Activated B cell treated with CpG ODN at 0.5 μM for 24 hours (primary cell): ENCODE results near the gene MEGF10. TPM values are rescaled to one million over a fixed set of nuclear protein-coding genes. Genes with fewer than 3 reads are reported as not detected.
"Not testable (repeated sequence)": the region's sequence is repeated elsewhere in the genome, so short reads cannot be mapped to it uniquely, and the experiment has no call there.

Source experiments
- ATAC-seq: fragments of 200-7000 bp; cut with Tn5 transposase; one replicate; pipeline ENCODE4 v1.10.0; 2021; ENCODE audit warnings: low read depth, mild to moderate bottlenecking, moderate library complexity
- CTCF ChIA-PET: fragments of 350-600 bp; sonication (Branson Sonifier 250); formaldehyde crosslinking; loops from one replicate; lab custom pipeline; 2021; ENCODE audit warnings: antibody characterized with exemption; lab: Charles Lee
- POLR2A ChIA-PET: fragments of 350-600 bp; sonication (Branson Sonifier 250); formaldehyde crosslinking; loops from one replicate; lab custom pipeline; 2021; ENCODE audit warnings: antibody characterized with exemption; lab: Charles Lee
- DNase-seq: peaks from one replicate; pipeline ENCODE4 v3.0.0; 2022
- H3K27ac Mint-ChIP-seq: one replicate; pipeline ENCODE4 v1.8.0; 2020; ENCODE audit warnings: mixed read lengths
- H3K27me3 Mint-ChIP-seq: one replicate; pipeline ENCODE4 v1.8.0; 2021; ENCODE audit warnings: mixed read lengths
- H3K36me3 Mint-ChIP-seq: one replicate; pipeline ENCODE4 v1.8.0; 2021; ENCODE audit warnings: low read depth, mixed read lengths
- H3K4me1 Mint-ChIP-seq: one replicate; pipeline ENCODE4 v1.8.0; 2021; ENCODE audit warnings: mixed read lengths
- H3K4me3 Mint-ChIP-seq: one replicate; pipeline ENCODE4 v1.8.0; 2020; ENCODE audit warnings: mild to moderate bottlenecking, mixed read lengths
- H3K9me3 Mint-ChIP-seq: one replicate; pipeline ENCODE4 v1.8.0; 2020; ENCODE audit warnings: mixed read lengths
- CTCF ChIP-seq: fragments of 200-600 bp; IDR thresholded peaks from one replicate; pipeline ENCODE4 v1.8.0; 2022; ENCODE audit warnings: antibody characterized with exemption, mild to moderate bottlenecking
- intact Hi-C: fragments of 100-400 bp; cut with micrococcal nuclease; formaldehyde crosslinking; loops from one replicate; pipeline ENCODE4 v1.15.1; 2024
- total RNA-seq: library from RNA; stranded (reverse); gene quantifications from 2 replicates; pipeline ENCODE4 v1.2.3, GENCODE V29; 2022

MEGF10 gene
- total RNA-seq, 1 donor from 2014 or later = not detected

DNA sequence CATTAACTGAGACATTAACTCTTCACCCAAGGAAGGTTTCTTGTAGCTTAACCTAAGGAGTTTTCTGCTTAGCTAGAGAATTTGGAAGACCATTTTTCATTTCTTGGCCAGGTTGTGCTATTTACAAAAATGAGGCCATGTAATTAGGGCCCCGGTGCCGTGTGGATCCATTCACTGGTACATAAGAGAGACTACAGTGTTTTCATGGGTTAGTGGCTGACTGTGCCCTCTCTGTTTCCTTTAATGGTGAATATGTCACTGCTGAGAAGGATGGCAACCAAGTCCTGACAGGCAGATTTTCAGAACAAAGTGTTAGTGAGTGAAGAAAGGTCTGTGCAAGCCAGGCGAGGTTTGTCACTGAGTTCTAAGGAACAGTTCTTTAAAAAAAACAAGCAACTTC lies 15.4 kb downstream of the MEGF10 start:
- H3K27ac Mint-ChIP-seq = no peak overlapping the region
- no peaks in the 10 kb centered on the region for H3K9me3 Mint-ChIP-seq
- no peak for ATAC-seq

GRCh38 chr5:127306647-127307046 lies 16.1 kb downstream of the MEGF10 start:
- no peaks in the 10 kb centered on the region for H3K36me3 Mint-ChIP-seq
- no peak overlapping the region for H3K27ac Mint-ChIP-seq
- H3K4me1 Mint-ChIP-seq = no peaks in the 10 kb centered on the region
- ATAC-seq (no peak), DNase-seq (no peak)
- ChIA-PET CTCF (interaction anchor here (1.2 kb wide), 1 partner anchor 187 kb away, joined by 3 read pairs; no protein-coding TSS in a partner anchor), POLR2A (no interaction called here)
- H3K27me3 Mint-ChIP-seq = peaks cover 15% of the 10 kb centered on the region
- H3K4me3 Mint-ChIP-seq = no peak overlapping the region
- H3K9me3 Mint-ChIP-seq = no peaks in the 10 kb centered on the region
- TF ChIP-seq CTCF = no peak
- intact Hi-C loops = no loop called here

More for the DNA sequence above, 15.4 kb downstream of the MEGF10 start:
- no peak overlapping the region for H3K4me3 Mint-ChIP-seq
- intact Hi-C loops = no loop called here
- CTCF ChIA-PET = interaction anchor here (2.7 kb wide), 1 partner anchor 8 kb away, joined by 10 read pairs; no protein-coding TSS in a partner anchor
- H3K4me1 Mint-ChIP-seq = no peaks in the 10 kb centered on the region
- POLR2A ChIA-PET = no interaction called here
- TF ChIP-seq CTCF = no peak
- no peak for DNase-seq
- peaks cover 16% of the 10 kb centered on the region for H3K27me3 Mint-ChIP-seq
- H3K36me3 Mint-ChIP-seq = no peaks in the 10 kb centered on the region

GRCh38 chr5:127307868-127308267 lies 17.3 kb downstream of the MEGF10 start:
- Mint-ChIP-seq H3K27ac (no peak overlapping the region), H3K4me3 (no peak overlapping the region), H3K9me3 (no peaks in the 10 kb centered on the region), H3K36me3 (no peaks in the 10 kb centered on the region), H3K4me1 (no peaks in the 10 kb centered on the region), H3K27me3 (peaks cover 8% of the 10 kb centered on the region)
- TF ChIP-seq CTCF = no peak
- CTCF ChIA-PET = interaction anchor here (1.2 kb wide), 1 partner anchor 186 kb away, joined by 3 read pairs; no protein-coding TSS in a partner anchor
- POLR2A ChIA-PET = no interaction called here
- ATAC-seq (no peak), DNase-seq (no peak)
- intact Hi-C loops = no loop called here

- DNase-seq, POLR2A ChIA-PET: not testable (repeated sequence)
Observed at GRCh38 chr5:127308325-127308724, 17.7 kb downstream of the MEGF10 start.

GRCh38 chr5:127308945-127309344 lies 18.3 kb downstream of the MEGF10 start:
- no peak for DNase-seq
- Mint-ChIP-seq H3K4me3 (no peak overlapping the region), H3K9me3 (no peaks in the 10 kb centered on the region), H3K4me1 (peaks cover 2% of the 10 kb centered on the region), H3K36me3 (no peaks in the 10 kb centered on the region), H3K27me3 (peaks cover 10% of the 10 kb centered on the region), H3K27ac (no peak overlapping the region)
- TF ChIP-seq CTCF = no peak
- no peak for ATAC-seq
- intact Hi-C loops = no loop called here
- ChIA-PET POLR2A (no interaction called here), CTCF (no interaction called here)

More at GRCh38 chr5:127308325-127308724, 17.7 kb downstream of the MEGF10 start:
- H3K4me3 Mint-ChIP-seq, H3K36me3 Mint-ChIP-seq, H3K27me3 Mint-ChIP-seq, H3K9me3 Mint-ChIP-seq, CTCF ChIA-PET, intact Hi-C loops, H3K27ac Mint-ChIP-seq, ATAC-seq, H3K4me1 Mint-ChIP-seq: not testable (repeated sequence)

- H3K27ac Mint-ChIP-seq = no peak overlapping the region
- intact Hi-C loops = loop anchor here (10.0 kb wide), 2 partner anchors 183 to 397 kb away; no protein-coding TSS in a partner anchor
- no peaks in the 10 kb centered on the region for H3K36me3 Mint-ChIP-seq
- ATAC-seq (no peak), DNase-seq (no peak)
- peaks cover 13% of the 10 kb centered on the region for H3K27me3 Mint-ChIP-seq
- CTCF ChIA-PET = no interaction called here
- H3K4me3 Mint-ChIP-seq = no peak overlapping the region
- H3K4me1 Mint-ChIP-seq = peaks cover 2% of the 10 kb centered on the region
- POLR2A ChIA-PET = no interaction called here
- H3K9me3 Mint-ChIP-seq = no peaks in the 10 kb centered on the region
- TF ChIP-seq CTCF = no peak
Observed at GRCh38 chr5:127311349-127311748, 20.8 kb downstream of the MEGF10 start.
